ENCODE data around the gene DDX28. TPM values are rescaled to one million over a fixed set of nuclear protein-coding genes. Genes with fewer than 3 reads are reported as not detected.

The DDX28 gene
- total and polyA plus RNA-seq, 2 of the 8 experiments (the other 6 are each of a cell fraction or from before 2014, with no cell fraction given): 16.8 to 28.1 TPM

DNA sequence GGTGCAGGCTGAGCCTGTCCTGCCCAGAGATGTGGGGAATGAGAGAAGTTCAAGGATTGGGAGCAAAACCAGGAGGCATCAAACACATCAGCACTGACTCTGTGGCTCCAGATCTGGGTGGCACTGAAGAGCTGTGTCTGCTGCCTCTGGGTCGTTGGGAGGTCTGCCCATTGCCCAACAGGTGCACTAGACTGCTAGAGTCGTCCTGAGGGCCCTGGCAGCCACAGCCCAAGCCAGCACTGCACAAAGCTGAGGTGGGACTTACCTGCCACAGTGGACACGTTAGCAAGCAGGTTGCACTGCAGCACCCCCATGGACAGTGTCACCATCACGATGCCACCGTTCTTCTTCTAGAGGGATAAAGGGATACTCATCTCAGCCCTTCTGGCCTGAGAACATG lies 46.0 kb downstream of the DDX28 start (continued):
- no peak for TF ChIP-seq CHD7 (IDR thresholded peaks at IDR 0.05; ENCODE audit: insufficient replicate concordance, low read length)
- no peak for TF ChIP-seq KDM1A (IDR thresholded peaks at IDR 0.05; ENCODE audit: borderline replicate concordance, low read length)
- no peak for TF ChIP-seq POLR2AphosphoS5 (IDR thresholded peaks at IDR 0.05; ENCODE audit: low read depth, low read length)
